HL-60 (cell line): ENCODE data around the gene CARD9.

ENCODE experiments used
- DNase-seq, 2 experiments: peaks; one replicate each; pipeline ENCODE4 v3.0.0-alpha.2; 2010 to 2020; ENCODE audit warnings: low read depth in 1 of 2, low spot score in 1 of 2
- H3K27ac ChIP-seq: fragments of 250-450 bp; sonication (Bioruptor Pico); replicated peaks from 2 replicates; pipeline ENCODE4 v1.5.1; 2020; ENCODE audit warnings: mild to moderate bottlenecking, moderate library complexity
- H3K27me3 ChIP-seq: fragments of 250-450 bp; sonication (Bioruptor Pico); 2 replicates; pipeline ENCODE4 v1.5.1; 2021; ENCODE audit warnings: mild to moderate bottlenecking, moderate library complexity; ENCODE audit not compliant: insufficient read depth, poor library complexity, severe bottlenecking
- H3K4me3 ChIP-seq: replicated peaks from 2 replicates; pipeline ENCODE4 v1.5.1; 2011; ENCODE audit warnings: mild to moderate bottlenecking, control low read depth, low read length; ENCODE audit not compliant: insufficient read depth
- CTCF ChIP-seq: IDR thresholded peaks from one replicate; pipeline ENCODE4 v1.5.1; 2011; ENCODE audit warnings: low read length, control low read depth, inconsistent platforms; ENCODE audit not compliant: insufficient read depth
- GABPA ChIP-seq: IDR thresholded peaks from 2 replicates; pipeline ENCODE4 v1.6.1; 2012; ENCODE audit warnings: low read depth
- POLR2AphosphoS5 ChIP-seq: IDR thresholded peaks from 2 replicates; pipeline ENCODE4 v1.6.1; 2012; ENCODE audit warnings: low read depth
- SPI1 ChIP-seq: IDR thresholded peaks from 2 replicates; pipeline ENCODE4 v1.6.1; 2012; ENCODE audit warnings: low read depth, mild to moderate bottlenecking, borderline replicate concordance
- TF ChIP-seq, protein P1 (sequence below): IDR thresholded peaks from 2 replicates; pipeline ENCODE4 v1.6.1; 2012; ENCODE audit warnings: low read depth; ENCODE audit not compliant: insufficient replicate concordance

Gene CARD9

DNA sequence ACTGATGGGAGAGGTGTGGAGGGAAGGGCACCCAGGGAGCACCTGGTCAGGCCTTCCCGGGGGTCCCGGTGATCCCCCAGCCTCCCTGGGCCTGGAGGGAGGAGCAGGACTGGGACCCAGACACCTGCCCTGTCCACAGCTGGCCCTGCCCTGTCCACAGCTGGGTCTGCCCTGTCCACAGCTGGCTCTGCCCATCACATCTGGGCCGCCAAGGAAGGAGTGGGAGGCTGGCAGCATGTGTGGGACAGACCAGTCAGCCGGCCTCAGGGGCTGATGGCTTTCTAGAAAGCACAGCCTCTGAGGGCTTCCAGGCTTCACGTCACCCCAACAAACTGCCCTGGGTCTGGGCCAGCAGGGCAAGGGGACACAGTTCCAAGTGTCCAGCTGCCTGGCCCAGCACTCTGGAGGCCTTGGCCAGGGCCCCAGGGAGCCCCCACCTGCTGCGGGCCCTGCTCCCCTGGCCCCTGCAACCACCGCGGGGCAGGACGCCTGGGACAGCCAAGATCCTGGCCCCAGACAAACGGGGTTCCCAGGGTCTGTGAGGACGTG is 22.1 kb downstream of the CARD9 start:
- Histone ChIP-seq H3K27me3 (no peaks in the 10 kb centered on the region), H3K27ac (no peak overlapping the region), H3K4me3 (no peak overlapping the region)
- no peak for DNase-seq
- TF ChIP-seq, protein P1, sequence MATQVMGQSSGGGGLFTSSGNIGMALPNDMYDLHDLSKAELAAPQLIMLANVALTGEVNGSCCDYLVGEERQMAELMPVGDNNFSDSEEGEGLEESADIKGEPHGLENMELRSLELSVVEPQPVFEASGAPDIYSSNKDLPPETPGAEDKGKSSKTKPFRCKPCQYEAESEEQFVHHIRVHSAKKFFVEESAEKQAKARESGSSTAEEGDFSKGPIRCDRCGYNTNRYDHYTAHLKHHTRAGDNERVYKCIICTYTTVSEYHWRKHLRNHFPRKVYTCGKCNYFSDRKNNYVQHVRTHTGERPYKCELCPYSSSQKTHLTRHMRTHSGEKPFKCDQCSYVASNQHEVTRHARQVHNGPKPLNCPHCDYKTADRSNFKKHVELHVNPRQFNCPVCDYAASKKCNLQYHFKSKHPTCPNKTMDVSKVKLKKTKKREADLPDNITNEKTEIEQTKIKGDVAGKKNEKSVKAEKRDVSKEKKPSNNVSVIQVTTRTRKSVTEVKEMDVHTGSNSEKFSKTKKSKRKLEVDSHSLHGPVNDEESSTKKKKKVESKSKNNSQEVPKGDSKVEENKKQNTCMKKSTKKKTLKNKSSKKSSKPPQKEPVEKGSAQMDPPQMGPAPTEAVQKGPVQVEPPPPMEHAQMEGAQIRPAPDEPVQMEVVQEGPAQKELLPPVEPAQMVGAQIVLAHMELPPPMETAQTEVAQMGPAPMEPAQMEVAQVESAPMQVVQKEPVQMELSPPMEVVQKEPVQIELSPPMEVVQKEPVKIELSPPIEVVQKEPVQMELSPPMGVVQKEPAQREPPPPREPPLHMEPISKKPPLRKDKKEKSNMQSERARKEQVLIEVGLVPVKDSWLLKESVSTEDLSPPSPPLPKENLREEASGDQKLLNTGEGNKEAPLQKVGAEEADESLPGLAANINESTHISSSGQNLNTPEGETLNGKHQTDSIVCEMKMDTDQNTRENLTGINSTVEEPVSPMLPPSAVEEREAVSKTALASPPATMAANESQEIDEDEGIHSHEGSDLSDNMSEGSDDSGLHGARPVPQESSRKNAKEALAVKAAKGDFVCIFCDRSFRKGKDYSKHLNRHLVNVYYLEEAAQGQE: no peak
- no peak for TF ChIP-seq GABPA
- no peak for TF ChIP-seq POLR2AphosphoS5
- no peak for TF ChIP-seq SPI1
- no peak for TF ChIP-seq CTCF

DNA sequence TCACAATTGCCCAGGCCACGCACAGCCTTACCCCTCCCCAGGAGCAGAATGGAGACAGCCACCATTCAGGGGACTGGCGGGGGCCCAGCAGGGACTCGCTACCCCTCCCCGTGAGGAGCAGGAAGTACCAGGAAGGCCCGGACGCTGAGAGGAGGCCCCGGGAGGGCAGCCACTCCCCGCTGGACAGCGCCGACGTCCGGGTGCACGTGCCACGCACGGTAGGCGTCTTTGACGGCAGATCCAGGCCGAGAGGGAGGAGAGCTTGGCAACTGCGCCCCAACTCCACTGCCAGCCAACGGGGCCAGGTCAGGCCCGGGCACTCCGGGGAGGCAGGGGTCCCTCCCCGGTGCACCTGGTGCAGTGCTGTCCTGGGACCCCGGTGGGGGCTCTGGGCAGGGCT is 23.9 kb downstream of the CARD9 start:
- no peak overlapping the region for H3K4me3 ChIP-seq
- H3K27ac ChIP-seq: no peak overlapping the region
- no peak for DNase-seq
- TF ChIP-seq GABPA (no peak), SPI1 (no peak), CTCF (no peak), POLR2AphosphoS5 (no peak)
- TF ChIP-seq, protein P1: no peak
- H3K27me3 ChIP-seq: no peaks in the 10 kb centered on the region

DNA sequence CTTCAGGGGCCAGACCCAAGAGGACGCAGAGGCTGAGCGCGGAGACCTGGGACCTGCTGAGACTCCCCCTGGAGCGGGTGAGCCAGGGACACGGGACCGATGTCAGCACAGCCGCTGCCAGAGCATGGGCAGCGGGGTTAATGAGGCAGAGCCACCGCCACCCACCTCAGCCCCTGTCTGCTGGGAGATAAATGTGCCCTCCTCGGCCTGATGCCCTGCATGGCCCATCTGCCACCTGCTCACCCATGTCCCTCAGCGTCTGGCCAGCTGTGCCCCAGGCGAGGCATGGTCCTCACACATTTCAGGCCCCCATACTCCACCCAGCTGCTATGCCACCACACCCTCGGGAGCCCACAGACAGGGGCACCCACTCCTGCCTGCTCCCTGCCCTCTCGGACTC is 24.8 kb downstream of the CARD9 start:
- TF ChIP-seq SPI1 (no peak), POLR2AphosphoS5 (no peak), CTCF (no peak), GABPA (no peak)
- TF ChIP-seq, protein P1: no peak

More for the DNA sequence above, 24.8 kb downstream of the CARD9 start:
- Histone ChIP-seq H3K4me3 (no peak overlapping the region), H3K27me3 (no peaks in the 10 kb centered on the region), H3K27ac (no peak overlapping the region)
- DNase-seq: no peak
